GM12875 (cell line): ENCODE results near the gene CCND3.

Source experiments
- H3K4me3 ChIP-seq: one replicate; pipeline ENCODE4 v1.5.1; 2011; ENCODE audit warnings: low read depth, low read length, control low read depth
- TF ChIP-seq, protein P1 (sequence below): IDR thresholded peaks from 2 replicates; pipeline ENCODE4 v1.5.1; 2011; ENCODE audit warnings: low read depth, mild to moderate bottlenecking, control low read depth, inconsistent platforms, low read length, moderate library complexity, borderline replicate concordance; ENCODE audit not compliant: insufficient read depth

CCND3 gene

DNA sequence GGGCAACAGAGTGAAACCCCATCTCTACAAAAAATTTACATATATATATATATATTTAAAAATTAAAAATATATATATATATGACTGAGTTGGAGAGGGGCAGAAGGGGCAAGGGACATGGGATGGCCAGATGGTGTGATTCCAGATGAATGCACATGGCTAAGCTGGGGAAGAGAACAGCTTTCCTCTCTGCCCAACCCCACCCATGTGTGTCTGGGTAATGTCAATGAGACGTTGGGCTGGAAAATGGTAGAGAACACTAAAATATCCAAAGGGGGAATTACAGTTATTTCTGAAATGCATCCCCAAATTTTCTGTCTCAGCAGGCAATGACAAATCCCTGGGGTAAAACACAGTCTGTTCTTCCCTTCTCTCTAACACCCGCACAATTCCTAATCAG is 31.2 kb upstream of the CCND3 start:
- no peak overlapping the region for H3K4me3 ChIP-seq
- TF ChIP-seq, protein P1, sequence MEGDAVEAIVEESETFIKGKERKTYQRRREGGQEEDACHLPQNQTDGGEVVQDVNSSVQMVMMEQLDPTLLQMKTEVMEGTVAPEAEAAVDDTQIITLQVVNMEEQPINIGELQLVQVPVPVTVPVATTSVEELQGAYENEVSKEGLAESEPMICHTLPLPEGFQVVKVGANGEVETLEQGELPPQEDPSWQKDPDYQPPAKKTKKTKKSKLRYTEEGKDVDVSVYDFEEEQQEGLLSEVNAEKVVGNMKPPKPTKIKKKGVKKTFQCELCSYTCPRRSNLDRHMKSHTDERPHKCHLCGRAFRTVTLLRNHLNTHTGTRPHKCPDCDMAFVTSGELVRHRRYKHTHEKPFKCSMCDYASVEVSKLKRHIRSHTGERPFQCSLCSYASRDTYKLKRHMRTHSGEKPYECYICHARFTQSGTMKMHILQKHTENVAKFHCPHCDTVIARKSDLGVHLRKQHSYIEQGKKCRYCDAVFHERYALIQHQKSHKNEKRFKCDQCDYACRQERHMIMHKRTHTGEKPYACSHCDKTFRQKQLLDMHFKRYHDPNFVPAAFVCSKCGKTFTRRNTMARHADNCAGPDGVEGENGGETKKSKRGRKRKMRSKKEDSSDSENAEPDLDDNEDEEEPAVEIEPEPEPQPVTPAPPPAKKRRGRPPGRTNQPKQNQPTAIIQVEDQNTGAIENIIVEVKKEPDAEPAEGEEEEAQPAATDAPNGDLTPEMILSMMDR, result no peak

DNA sequence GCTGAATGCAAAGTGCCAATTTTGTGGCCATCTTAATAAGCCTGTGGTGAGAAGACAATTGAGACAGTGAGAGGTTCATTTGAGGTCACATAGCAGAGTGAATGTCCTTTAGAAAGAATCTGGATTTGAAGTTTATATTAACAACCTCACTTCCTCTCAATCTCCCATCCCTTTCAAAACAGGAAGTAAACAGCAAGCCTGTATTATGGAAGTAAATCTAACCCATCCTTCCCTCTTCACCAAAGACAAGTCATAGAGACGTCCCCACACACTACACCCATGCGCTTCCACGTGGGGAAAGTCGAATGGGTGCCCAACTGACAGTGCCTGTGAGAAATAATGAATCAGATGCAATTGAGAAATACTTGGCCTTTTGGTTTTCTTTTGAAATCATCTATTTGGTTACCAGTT is 28.8 kb upstream of the CCND3 start:
- no peak overlapping the region for H3K4me3 ChIP-seq
- TF ChIP-seq, protein P1, result no peak

DNA sequence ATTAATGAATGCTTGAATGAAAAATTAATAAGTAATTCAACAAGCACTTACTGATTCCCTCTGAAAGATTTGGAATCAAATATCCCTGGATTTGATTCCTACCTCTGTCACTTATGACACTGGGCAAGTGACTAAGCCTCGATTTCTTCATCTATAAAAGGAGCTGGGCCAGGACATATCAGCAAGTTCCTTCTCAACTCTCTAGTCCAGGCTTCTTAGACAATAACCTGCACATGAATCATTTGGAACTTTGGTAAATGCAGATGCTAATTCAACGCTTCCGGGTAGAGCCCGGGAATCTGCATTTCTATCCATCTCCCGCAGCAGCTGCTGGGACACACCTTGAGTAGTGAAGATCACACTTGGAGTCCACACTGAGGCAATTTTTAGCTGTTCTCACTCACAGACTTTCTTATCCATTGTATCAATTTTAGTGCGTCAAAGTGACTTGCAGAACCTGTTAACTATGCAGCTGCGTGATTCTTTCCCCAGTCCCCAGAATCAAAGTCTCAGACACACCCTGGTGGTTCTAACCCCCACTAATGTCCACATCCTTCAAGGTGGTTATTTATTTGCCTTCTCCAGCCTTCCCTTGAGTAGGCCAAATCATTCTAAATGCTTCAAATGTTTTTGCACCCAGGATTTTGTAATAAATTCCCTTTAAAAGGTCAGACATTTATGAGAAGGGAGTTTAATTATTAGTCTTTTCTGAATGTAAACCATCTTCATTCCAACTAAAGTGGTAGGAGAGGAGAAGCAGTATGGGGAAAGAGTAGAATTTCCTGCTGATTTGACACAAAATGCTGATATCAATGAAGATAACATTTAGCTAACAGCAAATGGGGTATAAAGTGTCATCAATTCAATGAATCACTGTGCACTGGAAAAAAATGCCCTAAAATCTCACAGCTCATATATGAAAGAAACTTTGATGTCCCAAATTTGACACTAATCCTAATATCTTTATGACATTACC is 26.0 kb upstream of the CCND3 start:
- H3K4me3 ChIP-seq, result no peak overlapping the region
- TF ChIP-seq, protein P1, result no peak

DNA sequence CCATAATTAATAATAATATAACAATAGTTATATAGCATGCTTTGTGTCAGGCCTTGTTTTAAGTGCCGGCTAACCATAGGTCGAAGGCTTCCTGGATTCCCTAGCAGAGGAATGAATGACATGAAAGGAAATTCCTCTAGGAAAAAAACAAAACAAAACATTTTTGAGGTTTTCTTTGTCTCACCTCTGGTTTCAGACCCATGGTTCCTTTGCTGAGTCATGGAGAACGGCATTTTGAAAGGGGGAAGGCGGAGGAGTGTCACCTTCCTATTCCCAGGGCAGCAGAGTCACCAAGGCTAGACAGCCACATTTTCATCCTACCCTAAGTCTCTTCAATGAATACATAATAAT is 25.3 kb upstream of the CCND3 start:
- TF ChIP-seq, protein P1, result no peak
- H3K4me3 ChIP-seq, result no peak overlapping the region

DNA sequence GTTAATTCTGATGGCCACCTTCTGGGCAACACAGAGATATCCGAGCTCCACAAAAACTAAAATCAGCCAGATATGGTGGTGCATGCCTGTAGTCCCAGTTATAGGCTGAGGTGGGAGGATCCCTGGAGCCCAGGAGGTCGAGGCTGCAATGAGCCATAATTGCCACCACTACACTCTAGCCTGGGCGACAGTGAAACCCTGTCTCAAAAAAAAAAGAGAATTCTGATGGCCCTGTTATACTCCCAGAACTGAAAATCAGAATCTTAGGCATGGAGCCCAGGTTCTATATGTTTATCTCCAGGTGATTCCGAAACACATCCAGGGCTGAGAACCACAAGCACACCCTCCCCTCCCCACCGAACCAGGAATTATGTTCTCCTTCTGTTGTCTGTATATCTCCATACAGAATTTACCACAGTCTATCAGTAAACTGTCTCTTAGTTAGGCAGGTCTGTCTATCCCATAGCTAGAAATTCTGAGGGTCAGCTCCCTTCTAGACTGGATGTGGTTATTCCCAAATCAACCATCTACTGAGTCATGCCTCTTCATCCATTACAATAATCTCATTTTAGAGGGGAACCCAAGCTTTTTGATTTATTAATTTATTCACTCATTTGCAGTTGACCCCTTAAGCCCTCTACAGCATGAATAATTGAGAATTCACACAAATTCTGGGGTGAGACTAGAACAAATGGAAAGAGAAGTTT is 24.8 kb upstream of the CCND3 start:
- no peak overlapping the region for H3K4me3 ChIP-seq
- TF ChIP-seq, protein P1, result no peak

DNA sequence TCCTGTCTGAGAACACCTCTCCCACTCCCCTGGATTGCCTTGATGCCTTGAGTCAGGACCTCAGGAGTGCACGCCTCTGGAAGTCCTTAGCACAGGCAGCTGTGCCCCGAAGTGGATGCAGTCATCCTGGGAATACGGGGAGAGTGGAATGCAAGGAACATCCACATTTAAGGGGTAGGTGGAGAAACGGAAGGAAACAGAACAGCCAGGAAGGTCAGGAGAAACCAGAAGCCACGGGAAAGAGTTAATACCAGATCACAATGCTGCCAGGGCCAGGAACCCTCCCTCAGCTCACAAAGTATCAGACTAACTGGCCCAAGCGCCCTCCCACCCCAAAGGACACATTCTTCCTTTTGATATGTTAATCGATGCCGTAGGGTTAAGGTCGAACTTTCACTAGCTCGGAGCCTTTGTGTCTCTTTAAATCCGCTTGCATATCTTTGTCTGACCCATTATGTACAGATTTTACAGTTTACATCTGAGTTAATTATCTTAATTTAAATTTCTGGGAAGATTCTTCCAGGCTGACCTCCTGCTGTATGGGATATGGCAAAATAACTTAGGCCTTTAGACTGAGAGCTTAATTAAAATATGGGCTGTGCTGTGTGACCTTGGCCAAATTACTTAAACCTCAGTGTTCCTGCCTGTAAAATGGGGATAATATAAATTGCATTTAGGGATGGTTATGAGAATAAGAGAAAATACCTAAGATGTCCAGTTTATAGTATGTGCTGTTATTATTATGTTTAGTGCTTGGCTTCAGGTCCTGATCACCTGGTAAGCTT is 24.0 kb upstream of the CCND3 start:
- TF ChIP-seq, protein P1, result no peak
- no peak overlapping the region for H3K4me3 ChIP-seq
